ENCODE results near the gene TUBGCP3.
"Not testable (repeated sequence)": the region's sequence is repeated elsewhere in the genome, so short reads cannot be mapped to it uniquely, and the experiment has no call there.

The TUBGCP3 gene, protein sequence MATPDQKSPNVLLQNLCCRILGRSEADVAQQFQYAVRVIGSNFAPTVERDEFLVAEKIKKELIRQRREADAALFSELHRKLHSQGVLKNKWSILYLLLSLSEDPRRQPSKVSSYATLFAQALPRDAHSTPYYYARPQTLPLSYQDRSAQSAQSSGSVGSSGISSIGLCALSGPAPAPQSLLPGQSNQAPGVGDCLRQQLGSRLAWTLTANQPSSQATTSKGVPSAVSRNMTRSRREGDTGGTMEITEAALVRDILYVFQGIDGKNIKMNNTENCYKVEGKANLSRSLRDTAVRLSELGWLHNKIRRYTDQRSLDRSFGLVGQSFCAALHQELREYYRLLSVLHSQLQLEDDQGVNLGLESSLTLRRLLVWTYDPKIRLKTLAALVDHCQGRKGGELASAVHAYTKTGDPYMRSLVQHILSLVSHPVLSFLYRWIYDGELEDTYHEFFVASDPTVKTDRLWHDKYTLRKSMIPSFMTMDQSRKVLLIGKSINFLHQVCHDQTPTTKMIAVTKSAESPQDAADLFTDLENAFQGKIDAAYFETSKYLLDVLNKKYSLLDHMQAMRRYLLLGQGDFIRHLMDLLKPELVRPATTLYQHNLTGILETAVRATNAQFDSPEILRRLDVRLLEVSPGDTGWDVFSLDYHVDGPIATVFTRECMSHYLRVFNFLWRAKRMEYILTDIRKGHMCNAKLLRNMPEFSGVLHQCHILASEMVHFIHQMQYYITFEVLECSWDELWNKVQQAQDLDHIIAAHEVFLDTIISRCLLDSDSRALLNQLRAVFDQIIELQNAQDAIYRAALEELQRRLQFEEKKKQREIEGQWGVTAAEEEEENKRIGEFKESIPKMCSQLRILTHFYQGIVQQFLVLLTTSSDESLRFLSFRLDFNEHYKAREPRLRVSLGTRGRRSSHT

GRCh38 chr13:112587764-112588489 lies at the start of gene TUBGCP3:
TSS of gene TUBGCP3 (minus strand) at chr13:112588153. CDS start at chr13:112587980, 173 bp downstream.
- FAIRE-seq = no peak

DNA sequence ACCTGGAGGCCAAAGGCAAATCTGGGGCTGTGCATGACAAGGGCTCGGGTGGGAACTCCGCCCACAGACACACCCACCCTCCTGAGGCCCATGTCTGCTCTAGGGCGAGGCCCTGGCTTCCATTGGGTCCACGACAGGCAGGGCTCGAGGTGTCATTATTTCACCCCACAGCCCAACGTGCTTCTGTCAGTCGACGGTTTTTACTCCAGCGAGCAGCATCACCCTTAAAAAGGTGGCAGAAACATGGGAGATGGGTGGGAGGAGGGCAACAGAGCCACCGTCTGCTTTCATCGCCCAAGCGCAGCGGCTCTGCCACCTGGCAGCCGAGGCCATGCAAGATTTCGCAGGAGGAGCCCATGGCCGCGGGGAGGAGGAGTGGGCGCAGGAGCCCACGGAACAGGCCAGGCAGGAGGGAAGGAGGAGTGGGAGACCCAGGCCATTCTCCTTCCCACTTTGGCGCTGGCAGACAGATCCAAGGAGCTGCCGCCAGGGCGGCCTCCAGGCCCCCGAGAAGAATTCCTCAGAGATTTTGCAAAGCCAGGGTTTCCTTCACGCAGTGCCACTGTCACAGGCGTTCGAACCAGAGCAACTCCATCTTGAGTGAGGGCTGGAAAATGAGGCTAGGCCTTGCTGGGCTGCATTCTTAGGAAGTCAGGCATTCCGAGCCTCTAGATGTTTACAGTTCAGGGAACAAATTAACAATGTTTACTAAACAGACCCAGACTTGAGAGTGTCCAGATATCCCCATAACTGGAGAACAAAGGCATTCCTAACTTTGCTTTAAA lies 49.3 kb upstream of the TUBGCP3 start:
- no peak for FAIRE-seq

DNA sequence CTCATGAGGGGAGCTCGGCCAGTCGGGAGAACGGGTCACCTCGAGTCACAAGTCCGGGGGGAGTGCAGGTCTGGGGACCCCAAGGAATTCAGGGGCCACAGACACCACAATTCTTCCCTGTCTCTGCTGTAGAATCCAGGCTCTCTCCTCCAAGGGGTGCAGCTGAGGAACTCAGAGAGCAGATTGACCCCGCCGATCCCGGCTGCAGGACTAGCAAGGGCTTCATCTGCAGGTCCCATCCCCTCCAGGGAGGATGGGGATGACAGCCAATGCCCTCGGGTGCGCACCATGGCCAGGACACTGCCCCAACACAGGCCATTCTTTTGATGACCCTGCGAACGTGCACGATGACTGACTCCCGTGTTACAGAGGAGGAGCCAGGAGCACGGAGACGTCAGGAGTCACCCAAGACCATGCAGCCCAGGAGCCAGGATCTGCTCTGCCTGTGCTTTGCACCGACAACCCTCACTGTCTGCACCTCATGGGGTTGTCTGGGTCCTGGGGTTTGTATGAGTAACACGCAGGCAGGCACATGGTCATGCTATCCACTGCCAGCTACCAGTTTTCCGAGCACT lies 48.5 kb upstream of the TUBGCP3 start:
- no peak for FAIRE-seq

DNA sequence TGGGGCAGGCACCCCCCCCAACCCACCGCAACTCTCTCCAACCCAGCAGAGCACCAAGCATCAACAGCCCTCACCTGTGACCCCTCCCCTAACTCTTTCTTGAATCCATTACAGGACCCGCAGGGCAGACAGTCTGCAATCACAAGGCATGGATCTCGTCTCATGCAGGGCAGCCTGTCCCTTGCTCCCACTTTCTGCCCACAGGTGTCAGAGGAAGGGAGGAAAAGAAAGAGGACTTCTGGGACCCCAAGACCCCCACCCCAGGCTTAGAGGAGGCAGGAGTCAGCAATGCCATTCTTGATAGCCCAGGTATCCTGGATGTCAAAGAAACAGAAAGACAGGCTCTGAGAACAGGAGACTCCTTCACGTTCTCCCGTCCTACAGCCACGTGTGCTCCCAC lies 47.4 kb upstream of the TUBGCP3 start:
- FAIRE-seq = no peak

DNA sequence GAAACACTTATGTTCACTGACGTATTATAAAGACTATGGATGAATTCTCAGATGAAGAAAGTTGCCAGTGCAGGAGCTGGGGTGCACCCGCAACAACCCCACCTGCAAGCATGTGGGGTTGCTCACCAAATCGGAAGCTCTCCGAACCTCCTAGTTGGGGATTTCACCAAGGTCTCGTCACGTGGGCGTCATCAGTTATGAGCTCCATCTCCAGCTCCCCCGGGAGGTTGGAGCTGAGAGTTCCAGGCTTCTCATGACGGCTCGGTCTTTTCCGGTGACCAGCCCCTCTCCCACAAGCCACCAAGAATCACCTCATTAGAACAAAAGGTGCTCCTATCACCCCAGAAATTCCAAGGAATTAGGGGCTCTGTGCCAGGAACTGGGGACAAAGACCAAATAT lies 46.1 kb upstream of the TUBGCP3 start:
- no peak for FAIRE-seq

DNA sequence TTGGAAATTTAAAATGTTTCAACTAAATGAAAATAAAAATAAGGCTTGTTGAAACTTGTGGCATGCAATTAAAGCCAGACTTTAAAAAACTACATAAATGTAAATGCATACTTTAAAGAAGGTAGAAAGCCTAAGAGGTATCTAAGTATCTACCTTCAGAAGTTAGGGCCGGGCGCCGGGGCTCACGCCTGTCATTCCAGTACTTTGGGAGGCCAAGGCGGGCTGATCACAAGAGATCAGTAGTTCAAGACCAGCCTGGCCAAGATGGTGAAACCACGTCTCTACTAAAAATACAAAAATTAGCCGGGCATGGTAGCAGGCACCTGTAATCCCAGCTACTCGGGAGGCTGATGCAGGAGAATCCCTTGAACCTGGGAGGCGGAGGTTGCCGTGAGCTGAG lies 42.3 kb upstream of the TUBGCP3 start:
- not testable (repeated sequence) for FAIRE-seq

DNA sequence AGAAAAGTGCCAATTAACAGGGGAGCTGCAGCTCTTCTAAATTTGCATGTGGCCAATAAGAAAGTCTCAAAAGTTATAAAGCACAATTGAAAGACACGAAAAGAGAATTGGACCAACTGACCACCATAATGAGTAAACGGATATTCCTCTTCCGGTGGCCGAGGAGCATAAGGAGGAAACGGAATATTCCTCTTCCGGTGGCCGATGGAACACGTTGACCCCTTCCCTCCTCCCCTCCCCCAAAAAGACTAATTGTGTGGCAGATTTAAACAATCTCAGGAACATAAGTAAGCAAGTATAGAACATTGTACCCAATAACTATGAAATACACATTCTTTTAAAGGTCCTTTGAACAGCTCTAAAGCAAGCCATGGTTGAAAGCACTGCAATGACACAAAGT lies 41.2 kb upstream of the TUBGCP3 start:
- FAIRE-seq = no peak

DNA sequence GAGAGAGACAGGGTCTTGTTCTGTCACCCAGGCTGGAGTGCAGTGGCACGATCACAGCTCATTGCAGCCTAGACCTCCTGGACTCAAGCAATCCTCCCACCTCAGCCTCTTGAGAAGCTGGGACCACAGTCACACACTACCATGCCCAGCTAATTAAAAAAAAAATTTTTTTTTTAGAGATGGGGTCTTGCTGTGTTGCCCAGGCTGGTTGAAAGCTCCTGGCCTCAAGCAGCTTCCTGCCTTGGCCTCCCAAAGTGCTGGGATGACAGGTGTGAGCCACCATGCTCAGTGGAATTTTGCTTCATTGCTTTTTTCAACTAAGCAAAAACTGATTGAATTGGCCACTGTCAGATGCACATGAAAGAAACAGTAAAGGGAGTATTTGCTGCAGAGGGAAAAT lies 39.7 kb upstream of the TUBGCP3 start:
- FAIRE-seq = not testable (repeated sequence)

DNA sequence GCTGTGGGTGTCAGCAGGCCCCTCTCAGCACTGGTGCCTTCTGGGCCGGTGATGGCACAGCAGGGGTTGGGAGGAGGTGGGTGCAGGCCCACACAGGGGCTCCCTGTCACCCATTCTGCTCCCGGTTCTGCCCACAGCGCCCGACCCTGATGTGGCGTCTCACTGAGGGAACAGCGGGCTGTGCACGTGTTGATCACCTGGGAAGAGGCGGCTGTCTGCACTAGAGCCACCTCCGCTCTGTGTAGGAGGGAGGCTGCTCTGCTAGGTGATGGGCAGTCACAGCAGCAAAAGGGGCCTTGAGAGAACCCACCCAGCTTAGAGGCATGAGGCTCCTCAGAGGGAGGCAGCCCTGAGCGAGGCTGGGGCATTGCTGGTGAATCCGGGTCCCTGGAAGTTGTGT lies 39.2 kb upstream of the TUBGCP3 start:
- FAIRE-seq = no peak

DNA sequence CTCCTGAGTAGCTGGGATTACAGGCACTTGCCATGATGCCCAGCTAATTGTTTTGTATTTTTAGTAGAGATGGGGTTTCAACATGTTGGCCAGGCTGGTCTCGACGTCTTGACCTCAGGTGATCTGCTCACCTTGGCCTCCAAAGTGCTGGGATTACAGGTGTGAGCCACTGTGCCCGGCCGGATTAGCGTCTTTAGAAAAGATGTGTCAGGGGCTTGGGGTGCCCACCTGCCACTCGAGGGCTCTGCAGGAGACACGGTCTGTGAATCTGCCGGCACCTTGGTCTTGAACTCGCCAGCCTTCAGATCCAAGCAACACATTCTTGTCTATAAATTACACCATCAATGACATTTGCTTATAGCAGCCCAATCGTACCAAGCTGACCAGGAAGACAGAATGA lies 38.8 kb upstream of the TUBGCP3 start:
- no peak for FAIRE-seq

DNA sequence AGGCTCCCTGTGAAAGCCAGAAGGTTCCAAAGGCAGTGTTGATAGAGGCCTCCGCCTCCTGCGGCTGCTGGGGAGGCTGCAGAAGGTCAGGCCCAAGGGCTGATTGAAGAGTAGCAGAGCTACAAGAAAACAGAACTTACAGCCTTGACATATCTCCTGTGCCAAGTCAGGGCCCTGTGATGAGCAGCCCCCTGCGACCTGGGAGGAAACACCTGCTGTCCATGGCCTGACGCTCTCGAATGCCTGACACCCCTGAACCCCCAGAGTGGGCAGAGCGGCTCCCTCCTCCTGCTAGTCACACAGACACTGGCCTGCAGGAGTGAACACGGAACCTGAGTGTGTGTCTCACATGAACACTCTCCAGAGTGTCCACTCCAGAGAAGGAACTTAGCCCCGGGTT lies 38.2 kb upstream of the TUBGCP3 start:
- no peak for FAIRE-seq

- FAIRE-seq = no peak
Measured at GRCh38 chr13:112625698-112626097, 37.7 kb upstream of the TUBGCP3 start.

GRCh38 chr13:112624602-112625430 lies 36.9 kb upstream of the TUBGCP3 start:
- no peak for FAIRE-seq

DNA sequence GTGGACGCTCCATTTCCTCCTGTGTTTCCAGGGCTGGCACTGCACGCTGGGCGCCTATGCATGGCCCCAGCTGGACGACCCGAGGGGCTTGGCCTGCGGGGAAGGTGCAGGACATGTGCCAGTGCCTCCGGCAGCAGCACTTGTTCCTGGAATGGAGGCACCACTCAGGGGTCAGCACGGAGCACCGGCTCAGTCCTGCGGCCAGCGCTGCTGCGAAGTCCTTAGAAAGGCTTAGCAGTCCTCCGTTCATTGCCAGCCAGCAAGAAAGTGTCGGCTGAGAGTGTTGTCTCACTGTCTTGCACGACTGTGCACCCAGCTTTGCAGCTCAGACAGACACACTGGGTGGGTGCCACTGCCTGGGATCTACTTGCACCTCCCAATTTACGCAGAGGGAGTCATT lies 36.1 kb upstream of the TUBGCP3 start:
- no peak for FAIRE-seq

DNA sequence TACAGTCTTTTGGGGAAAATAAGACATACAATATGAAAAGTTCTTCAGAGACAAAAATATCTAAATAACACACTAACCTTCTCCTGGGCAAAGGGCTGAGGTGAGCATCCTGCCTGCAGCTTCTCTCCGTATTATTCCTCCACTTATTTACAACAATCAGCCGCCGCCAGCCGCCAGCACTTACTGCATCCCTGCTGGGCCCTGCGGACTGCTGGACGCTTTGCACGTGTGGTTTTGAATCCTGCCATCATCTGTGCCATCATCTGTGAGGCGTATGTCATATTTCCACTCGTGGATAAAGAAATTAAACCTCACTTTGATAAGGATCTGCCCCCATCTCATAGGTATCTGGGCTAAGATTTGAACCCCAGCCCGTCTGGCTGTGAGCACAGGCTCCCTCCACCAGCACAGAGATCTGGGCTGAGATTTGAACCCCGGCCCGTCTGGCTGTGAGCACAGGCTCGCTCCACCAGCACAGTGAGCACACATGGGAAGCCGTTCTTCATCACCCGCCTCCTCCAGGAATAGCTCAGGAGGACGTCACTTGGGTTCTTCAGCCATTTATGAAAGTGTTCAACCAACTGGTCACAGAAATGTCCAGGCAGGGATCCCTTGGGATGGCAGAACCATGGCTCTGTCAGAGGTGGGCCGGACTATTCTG lies 35.2 kb upstream of the TUBGCP3 start:
- no peak for FAIRE-seq

GRCh38 chr13:112622375-112622774 lies 34.4 kb upstream of the TUBGCP3 start:
- no peak for FAIRE-seq

DNA sequence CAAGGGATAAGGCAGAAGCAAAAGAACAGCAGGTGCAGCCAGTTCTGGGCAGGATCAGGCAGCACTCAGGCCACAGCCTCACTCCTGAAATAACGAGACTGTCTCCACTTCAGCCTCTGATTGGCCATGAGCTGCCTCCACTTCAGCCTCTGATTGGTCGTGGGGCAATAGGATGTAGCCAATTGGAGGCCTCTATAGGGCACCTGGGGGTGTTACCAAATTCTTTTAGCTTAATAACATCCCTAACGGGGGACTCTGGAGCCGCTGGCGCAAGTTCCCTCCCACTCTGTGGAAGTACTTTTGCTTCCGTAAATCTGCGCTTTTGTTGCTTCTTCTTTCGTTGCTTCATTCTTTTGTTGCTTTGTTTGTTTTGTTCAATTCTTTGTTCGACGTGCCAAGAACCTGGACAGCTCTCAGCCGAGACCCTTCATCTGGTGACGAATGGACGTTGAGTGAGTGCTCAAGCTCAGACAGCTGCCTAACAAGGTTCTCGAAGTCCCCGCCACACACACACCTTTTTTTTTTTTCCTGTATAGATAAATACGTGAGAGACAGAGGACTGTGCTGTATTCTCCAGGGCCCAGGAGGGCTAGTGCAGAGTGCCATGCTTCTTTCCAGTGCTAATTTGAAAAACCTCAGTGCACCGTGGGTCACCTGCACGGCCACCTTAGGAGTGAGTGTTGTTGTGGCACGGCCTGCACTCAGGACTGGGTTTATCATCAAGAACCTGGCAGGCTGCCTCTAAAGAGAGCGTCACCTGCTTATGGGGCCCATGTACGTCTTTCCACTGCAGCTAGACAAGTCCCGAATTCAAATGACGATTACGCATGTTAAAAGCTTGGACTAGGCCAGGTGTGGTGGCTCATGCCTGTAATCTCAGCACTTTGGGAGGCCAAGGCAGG lies 32.0 kb upstream of the TUBGCP3 start:
- FAIRE-seq = no peak

- FAIRE-seq = no peak
Measured at GRCh38 chr13:112618501-112618900, 30.5 kb upstream of the TUBGCP3 start.

DNA sequence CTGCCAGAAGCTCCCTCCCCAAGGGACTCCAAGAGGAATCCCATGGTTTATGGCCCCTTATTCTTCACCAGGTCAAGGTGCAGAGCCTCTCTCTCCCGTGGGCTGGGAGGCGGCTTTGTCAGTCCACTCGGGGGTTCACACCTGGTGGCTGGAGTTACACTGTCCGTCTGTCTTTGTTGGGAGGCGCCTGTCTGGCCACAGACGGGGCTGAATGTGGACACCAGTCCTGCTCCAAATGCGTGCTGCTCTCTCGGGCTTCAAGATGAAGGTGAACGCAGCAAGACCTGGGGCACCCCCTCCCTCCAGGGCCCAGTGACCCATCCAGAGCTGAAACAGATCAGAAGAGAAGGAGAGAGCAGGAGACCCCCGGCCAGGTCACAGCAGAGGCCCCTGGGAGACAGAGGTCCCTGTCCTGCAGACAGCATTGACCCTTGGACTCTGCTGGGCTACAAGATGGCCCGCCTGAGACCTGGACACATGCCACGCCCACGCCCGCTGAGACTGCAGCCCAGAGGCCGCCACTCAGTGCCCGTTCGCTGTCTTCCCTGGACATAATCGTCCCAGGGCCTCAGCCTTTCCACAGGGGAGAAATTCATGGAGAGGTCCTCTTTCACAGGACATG lies 29.9 kb upstream of the TUBGCP3 start:
- no peak for FAIRE-seq
